ENCODE data around the gene LIPC.

DNA sequence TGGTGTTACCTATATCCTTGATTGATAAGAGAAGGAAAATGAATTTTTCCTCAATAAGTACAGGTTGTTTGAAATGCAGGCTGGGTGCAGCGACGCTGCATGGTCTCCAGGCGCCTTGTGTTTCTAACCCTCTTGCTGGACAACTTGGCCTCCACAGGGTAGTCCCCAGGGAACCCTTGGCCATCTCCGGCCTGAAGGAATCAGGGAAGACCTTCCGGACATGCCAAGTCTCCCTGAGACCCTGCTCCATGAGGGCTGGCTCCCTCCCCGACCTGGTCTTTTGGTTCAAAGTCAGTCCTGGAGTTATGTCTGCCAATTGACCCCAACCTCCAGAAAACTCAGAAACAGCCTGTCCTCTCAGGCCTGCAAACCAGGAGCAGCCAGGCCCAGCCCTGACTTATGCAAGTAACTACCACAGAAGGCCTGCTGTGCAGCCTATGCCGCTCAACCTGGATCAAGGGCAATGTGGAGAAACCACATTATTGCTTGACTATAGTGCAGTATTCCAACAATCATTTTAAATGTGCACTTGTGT lies 98.3 kb downstream of the LIPC start:
- TF ChIP-seq, protein P1, sequence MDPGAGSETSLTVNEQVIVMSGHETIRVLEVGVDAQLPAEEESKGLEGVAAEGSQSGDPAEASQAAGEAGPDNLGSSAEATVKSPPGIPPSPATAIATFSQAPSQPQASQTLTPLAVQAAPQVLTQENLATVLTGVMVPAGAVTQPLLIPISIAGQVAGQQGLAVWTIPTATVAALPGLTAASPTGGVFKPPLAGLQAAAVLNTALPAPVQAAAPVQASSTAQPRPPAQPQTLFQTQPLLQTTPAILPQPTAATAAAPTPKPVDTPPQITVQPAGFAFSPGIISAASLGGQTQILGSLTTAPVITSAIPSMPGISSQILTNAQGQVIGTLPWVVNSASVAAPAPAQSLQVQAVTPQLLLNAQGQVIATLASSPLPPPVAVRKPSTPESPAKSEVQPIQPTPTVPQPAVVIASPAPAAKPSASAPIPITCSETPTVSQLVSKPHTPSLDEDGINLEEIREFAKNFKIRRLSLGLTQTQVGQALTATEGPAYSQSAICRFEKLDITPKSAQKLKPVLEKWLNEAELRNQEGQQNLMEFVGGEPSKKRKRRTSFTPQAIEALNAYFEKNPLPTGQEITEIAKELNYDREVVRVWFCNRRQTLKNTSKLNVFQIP (CRISPR knock-in tag; IDR thresholded peaks at IDR 0.05; ENCODE audit: borderline replicate concordance, low read depth) = no peak
- TF ChIP-seq, protein P2, sequence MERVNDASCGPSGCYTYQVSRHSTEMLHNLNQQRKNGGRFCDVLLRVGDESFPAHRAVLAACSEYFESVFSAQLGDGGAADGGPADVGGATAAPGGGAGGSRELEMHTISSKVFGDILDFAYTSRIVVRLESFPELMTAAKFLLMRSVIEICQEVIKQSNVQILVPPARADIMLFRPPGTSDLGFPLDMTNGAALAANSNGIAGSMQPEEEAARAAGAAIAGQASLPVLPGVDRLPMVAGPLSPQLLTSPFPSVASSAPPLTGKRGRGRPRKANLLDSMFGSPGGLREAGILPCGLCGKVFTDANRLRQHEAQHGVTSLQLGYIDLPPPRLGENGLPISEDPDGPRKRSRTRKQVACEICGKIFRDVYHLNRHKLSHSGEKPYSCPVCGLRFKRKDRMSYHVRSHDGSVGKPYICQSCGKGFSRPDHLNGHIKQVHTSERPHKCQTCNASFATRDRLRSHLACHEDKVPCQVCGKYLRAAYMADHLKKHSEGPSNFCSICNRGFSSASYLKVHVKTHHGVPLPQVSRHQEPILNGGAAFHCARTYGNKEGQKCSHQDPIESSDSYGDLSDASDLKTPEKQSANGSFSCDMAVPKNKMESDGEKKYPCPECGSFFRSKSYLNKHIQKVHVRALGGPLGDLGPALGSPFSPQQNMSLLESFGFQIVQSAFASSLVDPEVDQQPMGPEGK (CRISPR knock-in tag; IDR thresholded peaks at IDR 0.05; ENCODE audit: borderline replicate concordance) = no peak
- TF ChIP-seq TSHZ2 (CRISPR knock-in tag; IDR thresholded peaks at IDR 0.05) (no peak), ZFP30 (CRISPR knock-in tag; IDR thresholded peaks at IDR 0.05) (no peak), ISL1 (CRISPR knock-in tag; IDR thresholded peaks at IDR 0.05) (no peak)

Measured in SK-N-SH treated with all-trans-retinoic acid at 6 μM for 48 hours (cell line).